RWPE1 (cell line): Measurements from ENCODE around the gene PYDC2.

Source experiments
- CTCF ChIA-PET: fragments of 350-600 bp; sonication (Branson Sonifier 250); formaldehyde crosslinking; extraction: SDS; loops from one replicate; lab custom pipeline; 2021; lab: Yijun Ruan, JAX
- POLR2A ChIA-PET: fragments of 400-600 bp; formaldehyde crosslinking; extraction: SDS; loops from one replicate; lab custom pipeline; 2020; ENCODE audit warnings: antibody characterized with exemption; ENCODE audit not compliant: low non-redundant PET; lab: Yijun Ruan, JAX
- DNase-seq: peaks from one replicate; pipeline ENCODE4 v3.0.0; 2012; ENCODE audit warnings: low spot score
- H3K27ac ChIP-seq: fragments of 450-650 bp; 2 replicates; pipeline ENCODE4 v1.5.1; 2017
- TF ChIP-seq, protein P1 (sequence below): fragments of 450-650 bp; conservative IDR thresholded peaks from 2 replicates; pipeline ENCODE4 v1.5.1; 2017; ENCODE audit warnings: low read depth, mild to moderate bottlenecking

The PYDC2 gene

DNA sequence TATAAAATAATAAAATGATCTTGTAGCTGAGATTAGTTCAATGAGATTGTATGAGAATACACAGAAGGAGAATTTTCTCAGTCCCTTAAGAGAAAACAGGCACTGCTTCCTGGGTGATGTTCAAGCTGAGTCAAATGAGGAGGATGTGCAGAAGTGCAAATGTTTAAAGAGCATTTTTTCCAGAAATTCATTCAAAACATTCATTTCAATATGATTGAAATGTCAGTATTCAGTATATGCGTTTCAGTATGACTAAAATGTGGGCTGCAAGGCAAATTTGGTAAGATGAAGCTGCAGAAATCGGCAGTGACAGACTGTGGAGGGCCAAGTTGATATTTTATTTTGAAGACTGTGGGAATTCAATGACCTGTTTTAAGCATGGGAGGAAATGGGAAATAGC lies 19.3 kb upstream of the PYDC2 start:
- no peak overlapping the region for H3K27ac ChIP-seq
- no peak for DNase-seq
- POLR2A ChIA-PET, result no interaction called here
- TF ChIP-seq, protein P1, sequence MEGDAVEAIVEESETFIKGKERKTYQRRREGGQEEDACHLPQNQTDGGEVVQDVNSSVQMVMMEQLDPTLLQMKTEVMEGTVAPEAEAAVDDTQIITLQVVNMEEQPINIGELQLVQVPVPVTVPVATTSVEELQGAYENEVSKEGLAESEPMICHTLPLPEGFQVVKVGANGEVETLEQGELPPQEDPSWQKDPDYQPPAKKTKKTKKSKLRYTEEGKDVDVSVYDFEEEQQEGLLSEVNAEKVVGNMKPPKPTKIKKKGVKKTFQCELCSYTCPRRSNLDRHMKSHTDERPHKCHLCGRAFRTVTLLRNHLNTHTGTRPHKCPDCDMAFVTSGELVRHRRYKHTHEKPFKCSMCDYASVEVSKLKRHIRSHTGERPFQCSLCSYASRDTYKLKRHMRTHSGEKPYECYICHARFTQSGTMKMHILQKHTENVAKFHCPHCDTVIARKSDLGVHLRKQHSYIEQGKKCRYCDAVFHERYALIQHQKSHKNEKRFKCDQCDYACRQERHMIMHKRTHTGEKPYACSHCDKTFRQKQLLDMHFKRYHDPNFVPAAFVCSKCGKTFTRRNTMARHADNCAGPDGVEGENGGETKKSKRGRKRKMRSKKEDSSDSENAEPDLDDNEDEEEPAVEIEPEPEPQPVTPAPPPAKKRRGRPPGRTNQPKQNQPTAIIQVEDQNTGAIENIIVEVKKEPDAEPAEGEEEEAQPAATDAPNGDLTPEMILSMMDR, result no peak
- CTCF ChIA-PET, result interaction anchor here (0.6 kb wide), 1 partner anchor 357 kb away, joined by 3 read pairs; no protein-coding TSS in a partner anchor

GRCh38 chr3:191444569-191444968 lies 16.4 kb upstream of the PYDC2 start:
- CTCF ChIA-PET, result no interaction called here
- TF ChIP-seq, protein P1, result no peak
- DNase-seq, result no peak
- POLR2A ChIA-PET, result no interaction called here
- no peak overlapping the region for H3K27ac ChIP-seq

DNA sequence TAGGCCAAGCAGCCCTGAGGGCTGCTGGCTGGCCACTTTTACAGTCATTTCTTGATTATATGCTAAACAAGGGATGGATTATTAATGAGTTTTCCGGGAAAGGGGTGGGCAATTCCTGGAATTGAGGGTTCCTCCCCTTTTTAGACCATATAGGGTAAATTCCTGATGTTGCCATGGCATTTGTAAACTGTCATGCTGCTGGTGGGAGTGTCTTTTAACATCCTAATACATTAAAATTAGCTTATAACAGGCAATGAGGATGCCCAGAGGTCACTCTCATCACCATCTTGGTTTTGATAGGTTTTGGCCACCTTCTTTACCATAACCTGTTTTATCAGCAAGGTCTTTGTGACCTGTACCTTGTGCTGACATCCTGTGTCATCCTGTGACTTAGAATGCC lies 11.7 kb upstream of the PYDC2 start:
- no peak overlapping the region for H3K27ac ChIP-seq
- TF ChIP-seq, protein P1, result no peak
- DNase-seq, result no peak
- ChIA-PET POLR2A (no interaction called here), CTCF (no interaction called here)

DNA sequence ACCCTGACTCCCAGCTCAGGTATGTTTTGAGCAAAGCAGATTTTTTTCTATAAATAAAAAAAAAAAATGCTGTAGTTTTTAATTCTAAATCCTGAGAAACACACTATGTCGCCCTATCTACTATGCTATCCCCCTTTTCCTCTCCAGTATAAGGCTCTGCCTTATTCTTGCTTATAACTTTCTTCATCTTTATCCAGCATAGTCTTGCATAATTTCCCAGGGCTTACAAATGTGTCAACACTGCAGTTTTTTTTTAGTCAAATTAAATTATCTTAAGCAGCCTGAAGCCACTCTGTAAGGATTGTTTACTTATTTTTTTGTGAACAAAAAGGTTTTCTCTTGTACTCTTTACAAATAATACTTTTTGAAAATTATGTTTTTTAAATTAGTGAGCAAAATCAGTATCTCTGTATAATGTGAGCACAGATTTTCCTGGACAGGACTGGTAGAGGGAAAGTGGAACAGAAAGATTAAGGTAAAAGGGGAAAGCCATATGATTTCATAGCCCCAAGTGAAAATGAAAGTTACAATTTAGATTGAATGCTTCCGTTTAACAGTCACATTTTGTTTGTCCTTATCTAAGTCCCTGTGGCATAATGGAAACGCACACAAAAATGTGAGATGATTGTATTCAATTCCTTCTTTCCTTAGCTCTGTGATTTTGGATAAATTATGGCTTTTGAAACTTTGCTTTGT lies 5.6 kb upstream of the PYDC2 start:
- no peak overlapping the region for H3K27ac ChIP-seq
- ChIA-PET CTCF (interaction anchor here (0.6 kb wide), 1 partner anchor 239 kb away, joined by 3 read pairs; no protein-coding TSS in a partner anchor), POLR2A (no interaction called here)
- TF ChIP-seq, protein P1, result no peak
- no peak for DNase-seq

DNA sequence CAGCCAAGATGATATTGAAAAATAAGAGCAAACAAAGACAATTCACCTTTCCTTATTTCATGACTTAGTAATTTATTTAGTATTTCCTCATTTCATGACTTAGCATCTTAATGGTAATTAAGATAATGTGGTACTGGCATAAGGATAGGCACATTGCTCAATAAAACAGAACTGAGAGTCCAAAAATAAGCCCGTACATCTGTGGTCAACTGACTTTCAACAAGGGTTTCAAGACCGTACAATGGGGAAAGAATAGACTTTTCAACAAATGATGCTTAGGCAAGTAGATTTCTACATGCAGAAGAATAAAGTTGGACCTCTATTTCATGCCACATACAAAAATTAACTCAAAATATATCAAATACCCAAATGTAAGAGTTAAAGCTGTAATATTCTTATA lies 603 bp upstream of the PYDC2 start:
- POLR2A ChIA-PET, result no interaction called here
- DNase-seq, result no peak
- TF ChIP-seq, protein P1, result no peak
- CTCF ChIA-PET, result no interaction called here
- H3K27ac ChIP-seq, result no peak overlapping the region

GRCh38 chr3:191470080-191470479 lies 9.1 kb downstream of the PYDC2 start:
- POLR2A ChIA-PET, result no interaction called here
- H3K27ac ChIP-seq, result no peak overlapping the region
- TF ChIP-seq, protein P1, result no peak
- no peak for DNase-seq
- CTCF ChIA-PET, result interaction anchor here (0.6 kb wide), 1 partner anchor 67 kb away, joined by 3 read pairs; no protein-coding TSS in a partner anchor
